Subcutaneous adipose tissue (tissue), 4 donors: ENCODE data around the gene SLC10A7. TPM values are rescaled to one million over a fixed set of nuclear protein-coding genes. Genes with fewer than 3 reads are reported as not detected.

ENCODE experiments used
- total RNA-seq, 4 donors: library from RNA; depleted of rRNA; stranded (reverse); fragments of >200 nt; gene quantifications; one replicate each; pipeline ENCODE4 v1.1.0, GENCODE V29; 2016
- TF ChIP-seq, protein P1 (sequence below): fragments of 450-650 bp; IDR thresholded peaks from one replicate; pipeline ENCODE4 v1.5.1; 2016; ENCODE audit warnings: low read depth, mild to moderate bottlenecking, control low read depth, antibody characterized with exemption, moderate library complexity

SLC10A7 gene
- total RNA-seq, 4 donors from 2014 or later, result 10.2 to 18.1 (median 12.9) TPM

GRCh38 chr4:146398896-146399445, 122.8 kb downstream of the SLC10A7 start:
- TF ChIP-seq, protein P1, sequence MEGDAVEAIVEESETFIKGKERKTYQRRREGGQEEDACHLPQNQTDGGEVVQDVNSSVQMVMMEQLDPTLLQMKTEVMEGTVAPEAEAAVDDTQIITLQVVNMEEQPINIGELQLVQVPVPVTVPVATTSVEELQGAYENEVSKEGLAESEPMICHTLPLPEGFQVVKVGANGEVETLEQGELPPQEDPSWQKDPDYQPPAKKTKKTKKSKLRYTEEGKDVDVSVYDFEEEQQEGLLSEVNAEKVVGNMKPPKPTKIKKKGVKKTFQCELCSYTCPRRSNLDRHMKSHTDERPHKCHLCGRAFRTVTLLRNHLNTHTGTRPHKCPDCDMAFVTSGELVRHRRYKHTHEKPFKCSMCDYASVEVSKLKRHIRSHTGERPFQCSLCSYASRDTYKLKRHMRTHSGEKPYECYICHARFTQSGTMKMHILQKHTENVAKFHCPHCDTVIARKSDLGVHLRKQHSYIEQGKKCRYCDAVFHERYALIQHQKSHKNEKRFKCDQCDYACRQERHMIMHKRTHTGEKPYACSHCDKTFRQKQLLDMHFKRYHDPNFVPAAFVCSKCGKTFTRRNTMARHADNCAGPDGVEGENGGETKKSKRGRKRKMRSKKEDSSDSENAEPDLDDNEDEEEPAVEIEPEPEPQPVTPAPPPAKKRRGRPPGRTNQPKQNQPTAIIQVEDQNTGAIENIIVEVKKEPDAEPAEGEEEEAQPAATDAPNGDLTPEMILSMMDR, result no peak

DNA sequence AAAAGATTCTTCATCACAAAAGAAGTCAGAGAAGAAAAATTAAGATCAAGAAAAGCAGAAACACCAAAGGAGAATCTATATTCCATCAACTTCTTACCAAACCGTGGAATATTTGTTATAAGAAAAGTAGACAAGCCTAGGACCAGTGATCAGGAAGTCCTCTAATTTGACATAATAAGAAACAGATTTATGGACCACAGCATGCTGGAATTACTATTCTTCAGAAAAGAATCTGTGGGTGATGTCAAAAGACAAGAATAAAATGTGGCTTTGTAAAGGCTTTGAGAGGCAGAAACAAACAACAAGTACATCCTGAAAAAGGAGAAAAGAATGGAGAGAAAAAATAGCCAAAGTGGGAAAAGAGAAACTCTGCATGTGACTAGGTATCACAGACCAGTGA, 123.3 kb downstream of the SLC10A7 start:
- TF ChIP-seq, protein P1, result no peak

DNA sequence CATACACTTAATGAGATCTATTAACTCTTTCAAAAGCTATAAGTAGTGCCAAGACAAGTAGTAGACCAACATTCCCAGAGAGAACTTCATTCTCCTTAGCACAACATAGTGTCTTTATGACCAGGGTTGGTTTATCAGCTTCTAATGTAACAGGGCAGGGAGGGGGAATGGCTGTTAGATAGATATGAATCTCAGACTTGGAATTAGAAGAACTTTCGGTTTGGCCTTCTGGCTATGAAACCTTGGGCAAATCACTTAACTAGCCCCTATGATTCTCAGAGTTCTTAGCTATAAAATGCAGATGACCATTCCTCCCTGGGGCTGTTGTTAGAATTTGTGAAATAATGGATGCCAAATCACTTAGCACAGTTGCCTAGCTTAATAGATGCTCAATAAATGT, 132.2 kb downstream of the SLC10A7 start:
- TF ChIP-seq, protein P1, result no peak

GRCh38 chr4:146382194-146382593, 139.5 kb downstream of the SLC10A7 start:
- TF ChIP-seq, protein P1, result no peak

- TF ChIP-seq, protein P1, result no peak
These were observed 140.4 kb downstream of the SLC10A7 start for GRCh38 chr4:146381263-146381872.

GRCh38 chr4:146379744-146380143, 142.0 kb downstream of the SLC10A7 start:
- TF ChIP-seq, protein P1, result no peak

GRCh38 chr4:146371812-146372211, 149.9 kb downstream of the SLC10A7 start:
- TF ChIP-seq, protein P1, result no peak
